ENCODE results near the gene GRID1.

GRID1 gene

DNA sequence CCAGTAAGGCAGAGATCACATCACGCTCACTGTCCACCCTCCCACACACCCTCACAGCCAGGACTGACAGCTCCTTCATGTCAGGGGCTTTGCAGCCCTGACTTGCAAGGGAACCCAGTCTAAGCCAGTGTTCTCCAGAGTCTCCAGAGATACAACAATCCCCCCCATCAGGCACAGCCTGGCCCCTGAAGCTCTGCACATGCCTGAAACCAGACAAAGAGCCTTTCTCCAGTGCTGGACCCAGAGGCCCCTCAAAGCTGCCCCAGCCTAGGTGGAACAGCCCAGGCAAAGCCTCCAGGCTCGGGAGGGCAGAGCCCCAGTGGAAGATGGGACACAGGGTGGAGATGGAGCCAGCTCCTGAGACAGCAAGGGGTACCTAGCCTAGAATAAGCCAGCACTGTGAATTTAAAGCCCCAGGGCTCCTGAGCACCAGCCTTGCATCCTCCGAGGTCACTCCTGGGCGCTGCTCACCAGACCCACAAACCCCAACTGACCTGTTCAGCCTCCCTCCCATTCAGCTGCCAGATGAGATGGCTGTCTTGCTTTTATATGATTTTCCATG, 50.2 kb downstream of the GRID1 start:
- DNase-seq (ENCODE audit: low read depth in 3 of 3, low spot score in 1 of 3): no peak

DNA sequence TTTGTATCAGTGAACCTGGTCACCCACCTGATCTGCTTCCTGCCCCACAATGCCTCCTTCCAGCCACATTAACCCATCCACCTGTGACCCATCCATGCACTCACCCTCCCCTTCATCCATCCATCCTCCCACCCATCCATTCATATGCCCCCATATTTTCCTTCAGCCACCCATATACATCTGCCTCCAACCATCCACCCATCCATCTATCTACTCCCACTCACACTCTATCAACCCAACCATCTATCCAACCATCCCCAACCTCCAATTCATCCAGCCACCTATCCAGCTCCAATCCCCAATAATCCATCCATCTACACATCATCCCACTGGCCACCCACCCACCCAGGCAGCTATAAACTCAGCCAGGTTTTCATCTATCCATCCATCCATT, 51.0 kb downstream of the GRID1 start:
- no peak for DNase-seq (ENCODE audit: low read depth in 3 of 3, low spot score in 1 of 3)

DNA sequence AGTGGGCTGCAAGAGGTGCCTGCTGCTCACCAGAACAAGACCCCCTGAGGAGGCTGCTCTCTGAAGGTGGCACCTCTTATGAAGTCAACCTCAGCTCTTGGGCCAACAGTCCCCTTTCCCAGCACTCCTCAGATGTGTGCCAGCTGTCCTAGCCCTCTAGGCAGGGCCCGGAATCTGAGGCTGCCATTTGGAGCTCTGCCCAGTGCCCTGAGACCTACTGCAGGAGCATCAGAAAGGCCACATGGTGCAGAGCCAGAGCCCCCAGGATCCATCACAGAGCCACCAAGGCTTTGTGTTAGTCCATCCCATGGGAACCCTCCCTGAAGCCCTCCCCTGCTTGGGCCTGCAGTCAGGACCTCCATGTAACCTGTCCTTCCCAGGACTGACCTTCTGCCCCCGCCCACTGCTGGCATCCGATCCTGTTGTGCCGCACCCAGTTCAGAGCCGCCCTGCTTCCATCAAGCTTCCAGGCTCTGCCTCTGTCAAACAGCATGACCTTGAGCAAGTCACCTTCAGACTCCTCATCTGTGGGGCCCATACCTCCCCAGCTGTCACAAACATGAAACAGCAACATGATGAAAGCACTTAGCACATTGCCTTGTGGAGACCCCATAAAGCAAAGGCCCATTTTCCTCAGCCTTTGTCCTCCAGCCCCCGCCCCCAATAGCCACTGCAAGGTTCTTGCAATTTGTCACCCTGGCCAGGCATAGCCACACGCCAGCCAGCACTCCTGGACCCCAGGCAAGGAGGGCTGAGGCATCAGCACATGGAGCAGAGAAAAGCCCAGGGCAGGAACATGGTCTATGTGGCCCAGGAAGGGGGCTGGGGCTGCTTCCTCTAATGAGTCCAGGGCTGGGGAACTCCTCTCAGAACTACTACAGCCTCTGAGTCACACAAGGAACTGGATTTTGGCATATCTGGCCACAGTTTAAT, 51.7 kb downstream of the GRID1 start:
- no peak for DNase-seq (ENCODE audit: low read depth in 3 of 3, low spot score in 1 of 3)

DNA sequence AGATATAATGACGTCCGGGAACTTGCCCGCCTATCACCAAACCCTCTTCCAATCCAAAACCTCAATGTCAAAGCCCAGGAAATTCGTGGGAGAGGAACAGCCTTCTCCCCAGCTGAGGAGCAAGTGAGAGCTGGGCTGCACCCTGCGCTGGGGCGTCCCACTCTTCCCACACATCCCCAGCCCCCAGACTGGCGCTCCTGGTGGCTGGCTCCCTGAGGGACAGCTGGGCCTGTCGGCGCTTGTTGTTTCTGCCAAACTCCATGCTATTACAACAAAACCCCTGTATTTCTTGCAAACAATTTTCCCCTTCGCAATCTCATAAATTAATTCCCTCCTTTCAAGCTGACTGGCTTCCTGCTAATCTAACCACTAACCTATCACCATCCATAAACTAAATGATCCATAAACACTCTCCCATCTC, 53.0 kb downstream of the GRID1 start:
- no peak for DNase-seq (ENCODE audit: low read depth in 3 of 3, low spot score in 1 of 3)

DNA sequence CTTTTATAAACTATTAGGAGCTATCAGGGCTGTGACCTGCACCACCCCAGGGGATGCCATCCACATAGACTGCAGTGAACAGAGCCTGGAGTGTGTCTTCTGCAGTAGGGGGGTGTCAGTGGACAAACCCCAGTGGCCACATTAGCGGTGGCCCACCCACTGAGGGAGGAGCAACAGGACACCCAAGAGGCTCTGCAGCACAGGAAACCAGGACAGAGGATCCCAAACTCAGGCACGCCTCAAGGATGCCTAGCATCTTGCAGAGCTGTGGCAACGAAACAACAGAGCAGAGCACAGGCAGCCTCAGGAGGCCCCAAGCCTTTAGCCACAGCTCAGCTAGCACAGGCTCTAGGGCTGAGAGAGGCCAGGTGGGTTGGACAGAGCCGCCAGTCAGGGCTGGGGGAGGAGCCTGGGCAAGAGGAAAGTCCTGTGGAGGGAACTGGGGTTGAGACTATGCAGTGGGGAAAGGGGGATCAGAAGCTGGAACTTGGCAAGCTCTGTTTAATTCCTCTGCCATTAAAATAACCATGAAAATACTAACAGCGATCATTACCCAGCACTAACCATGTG, 53.8 kb downstream of the GRID1 start:
- DNase-seq (ENCODE audit: low read depth in 3 of 3, low spot score in 1 of 3): no peak

DNA sequence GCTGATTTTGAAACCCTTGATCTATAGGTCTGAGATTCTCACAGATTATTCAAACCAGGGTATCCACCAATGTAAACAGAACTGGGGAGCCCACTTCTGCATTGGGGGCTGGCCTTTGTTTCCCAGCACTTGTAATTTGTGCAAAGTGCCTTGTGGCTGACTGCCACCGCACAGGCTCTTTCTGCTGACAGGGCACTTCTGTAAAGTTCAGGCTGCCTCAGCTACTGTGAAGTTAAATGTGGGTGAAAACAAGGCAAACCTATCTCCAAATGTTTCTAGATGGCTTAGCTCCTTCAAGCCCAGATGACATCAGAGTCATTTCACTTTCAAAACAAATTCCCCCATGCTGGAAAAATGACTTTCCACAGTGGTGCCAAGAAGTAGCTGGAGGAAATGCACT, 54.7 kb downstream of the GRID1 start:
- no peak for DNase-seq (ENCODE audit: low read depth in 3 of 3, low spot score in 1 of 3)

DNA sequence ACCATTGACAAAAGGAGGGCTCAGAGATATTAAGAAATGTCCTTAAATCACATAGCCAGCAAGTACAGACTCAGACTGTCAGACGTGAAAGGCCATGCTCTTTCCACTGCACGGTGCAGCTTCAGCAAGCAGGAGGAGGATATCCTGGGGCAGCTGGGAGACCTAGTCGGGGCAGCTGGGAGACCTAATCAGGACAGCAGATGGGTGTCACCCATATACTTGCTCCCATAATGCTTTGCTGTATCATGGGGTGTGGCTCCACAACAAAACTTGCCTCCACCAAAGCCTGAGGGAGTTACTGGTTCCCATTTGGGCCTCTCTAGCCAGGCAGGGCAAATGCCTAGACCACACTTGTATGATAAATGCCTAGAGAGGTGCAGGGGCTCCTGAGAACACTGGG, 55.4 kb downstream of the GRID1 start:
- DNase-seq (ENCODE audit: low read depth in 3 of 3, low spot score in 1 of 3): no peak

DNA sequence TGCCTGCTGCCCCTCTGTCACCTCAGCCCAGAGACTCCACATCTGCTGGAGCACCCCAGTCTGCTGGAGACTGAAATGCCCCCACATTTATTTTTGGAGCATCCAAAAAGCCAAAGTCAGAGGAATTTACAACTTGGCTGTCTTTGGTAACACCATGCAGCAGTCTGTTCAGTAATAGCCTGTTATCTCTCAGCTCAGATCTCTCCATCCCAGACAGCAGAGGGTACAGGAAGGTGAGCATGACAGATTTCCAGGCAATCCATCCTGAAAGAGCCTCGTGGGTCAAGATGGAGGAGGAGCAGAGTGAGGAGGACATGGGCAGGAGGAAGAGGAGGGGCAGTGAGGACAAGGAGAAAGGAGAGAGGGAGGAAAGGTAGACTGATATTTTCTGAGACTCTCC, 55.9 kb downstream of the GRID1 start:
- DNase-seq (ENCODE audit: low read depth in 3 of 3, low spot score in 1 of 3): no peak

DNA sequence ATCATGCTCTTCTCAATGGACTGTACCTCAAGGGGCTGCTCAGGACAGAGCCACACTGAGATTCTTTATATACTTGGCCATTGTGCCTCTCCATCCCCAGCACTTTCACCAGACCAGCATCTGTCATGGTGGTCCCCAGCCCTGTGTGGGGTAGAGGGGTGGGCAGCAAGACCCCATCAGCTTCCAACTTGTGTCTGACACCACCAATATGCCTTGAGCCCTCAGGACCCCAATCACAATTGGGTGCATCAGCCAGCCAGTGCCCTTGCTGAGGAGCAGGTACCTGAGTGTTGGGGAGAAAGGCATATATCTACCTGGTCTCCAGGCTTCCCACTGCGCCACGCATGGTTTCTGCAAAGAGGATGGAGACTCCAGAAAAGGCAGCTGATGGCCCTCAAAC, 56.3 kb downstream of the GRID1 start:
- no peak for DNase-seq (ENCODE audit: low read depth in 3 of 3, low spot score in 1 of 3)

DNA sequence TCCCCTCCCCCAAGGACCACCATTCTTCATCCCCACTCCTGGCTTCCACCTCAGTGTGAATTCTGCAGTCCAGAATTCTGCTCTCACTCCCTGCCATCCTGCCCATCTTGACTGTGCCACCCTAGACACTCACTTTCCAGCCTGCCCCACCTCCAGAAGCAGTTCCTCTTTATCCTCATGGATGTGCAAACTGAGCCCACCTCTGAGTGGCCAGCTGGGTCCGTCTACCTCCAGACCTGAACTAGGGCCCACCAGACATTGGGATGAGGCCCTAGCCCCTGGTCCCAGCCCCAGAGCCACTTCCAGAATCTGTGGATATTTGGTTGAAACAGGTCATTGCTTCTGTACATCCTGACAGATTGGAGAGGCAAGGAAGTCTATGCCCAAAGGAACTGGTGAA, 58.5 kb downstream of the GRID1 start:
- DNase-seq (ENCODE audit: low read depth in 3 of 3, low spot score in 1 of 3): no peak

DNA sequence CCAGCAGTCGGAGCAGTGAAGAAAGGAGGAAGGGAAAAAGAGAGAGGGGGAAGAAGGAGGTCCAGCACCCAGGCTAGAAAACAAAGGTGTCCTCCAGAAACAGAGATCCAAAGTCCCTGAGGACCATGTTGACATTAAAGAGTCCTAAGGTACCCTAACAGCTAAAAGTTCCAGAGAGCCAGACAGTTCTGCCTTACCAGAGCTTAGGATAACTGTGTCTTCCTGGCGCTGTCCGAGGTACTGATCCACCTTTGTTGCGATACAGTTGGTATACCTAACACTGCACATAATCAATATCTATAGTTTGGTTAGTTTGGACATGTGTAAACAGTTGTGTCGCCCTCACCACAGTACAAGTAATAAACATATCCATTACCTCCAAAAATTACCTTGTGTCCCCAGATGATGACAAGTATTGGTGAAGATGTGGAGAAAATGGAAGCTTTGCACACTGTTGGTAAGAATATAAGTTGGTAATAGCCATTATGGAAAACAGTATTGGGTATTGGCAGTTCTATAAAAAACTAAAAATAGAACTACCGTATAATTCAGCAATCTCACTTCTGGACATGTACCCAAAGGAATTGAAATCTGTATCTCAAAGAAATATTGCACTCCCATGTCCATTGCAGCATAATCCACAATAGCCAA, 59.8 kb downstream of the GRID1 start:
- DNase-seq (ENCODE audit: low read depth in 3 of 3, low spot score in 1 of 3): no peak

DNA sequence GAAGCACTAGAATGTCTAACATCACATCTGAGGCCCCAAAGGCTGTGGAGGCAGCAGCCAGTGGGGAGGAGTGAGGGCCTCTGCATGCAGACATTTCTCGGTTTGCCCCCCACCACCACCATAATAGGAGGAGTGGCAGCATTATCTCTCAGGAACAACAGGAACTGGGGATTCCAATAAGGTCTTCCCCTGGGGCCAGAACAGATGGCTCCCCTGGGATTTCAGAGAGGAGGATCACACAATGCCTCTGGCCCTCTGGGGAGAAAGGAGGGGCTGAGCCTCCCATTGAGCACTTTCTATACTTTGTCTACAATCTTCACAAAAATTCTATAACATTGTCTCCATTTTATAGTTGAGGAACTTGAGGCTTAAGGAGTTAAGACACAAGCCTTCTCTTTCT, 61.1 kb downstream of the GRID1 start:
- DNase-seq (ENCODE audit: low read depth in 3 of 3, low spot score in 1 of 3): no peak

DNA sequence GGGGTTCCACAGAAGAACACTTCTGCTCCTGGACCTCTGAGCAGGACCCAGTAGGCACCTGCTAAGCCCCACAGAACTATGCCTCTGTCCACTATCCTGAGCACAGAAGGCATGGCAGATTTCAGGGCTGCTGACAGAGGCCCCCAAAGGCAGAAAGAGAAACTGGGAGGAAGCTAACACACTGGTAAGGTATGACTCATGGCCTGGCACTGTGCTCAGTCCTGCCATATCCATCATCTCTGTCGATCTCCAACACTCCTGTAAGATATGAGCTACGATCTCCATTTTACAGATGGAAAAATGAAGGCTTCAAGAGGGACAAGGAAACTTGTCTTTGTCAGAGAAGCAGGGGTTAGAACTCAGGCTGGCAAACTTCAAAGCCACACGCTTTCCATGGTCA, 62.2 kb downstream of the GRID1 start:
- no peak for DNase-seq (ENCODE audit: low read depth in 3 of 3, low spot score in 1 of 3)

DNA sequence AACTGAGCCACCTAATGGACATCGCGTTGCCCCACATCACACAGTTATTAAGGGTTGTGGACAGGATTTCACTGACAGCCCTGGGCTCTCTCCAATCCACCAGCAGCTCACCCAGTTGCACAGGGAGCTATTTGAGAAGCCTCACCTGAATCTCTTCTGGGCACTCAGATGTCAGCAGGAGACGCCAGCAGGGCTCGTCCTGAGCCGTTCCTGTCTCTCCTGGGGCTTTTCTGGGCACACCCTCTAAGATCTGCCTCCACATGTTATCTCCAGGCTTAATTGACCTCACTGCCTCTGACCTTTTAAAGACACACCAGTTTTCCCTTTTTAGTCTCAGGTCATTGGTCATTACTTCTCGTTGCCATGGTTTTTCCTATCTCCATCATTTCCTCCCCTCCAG, 63.0 kb downstream of the GRID1 start:
- DNase-seq (ENCODE audit: low read depth in 3 of 3, low spot score in 1 of 3): no peak

DNA sequence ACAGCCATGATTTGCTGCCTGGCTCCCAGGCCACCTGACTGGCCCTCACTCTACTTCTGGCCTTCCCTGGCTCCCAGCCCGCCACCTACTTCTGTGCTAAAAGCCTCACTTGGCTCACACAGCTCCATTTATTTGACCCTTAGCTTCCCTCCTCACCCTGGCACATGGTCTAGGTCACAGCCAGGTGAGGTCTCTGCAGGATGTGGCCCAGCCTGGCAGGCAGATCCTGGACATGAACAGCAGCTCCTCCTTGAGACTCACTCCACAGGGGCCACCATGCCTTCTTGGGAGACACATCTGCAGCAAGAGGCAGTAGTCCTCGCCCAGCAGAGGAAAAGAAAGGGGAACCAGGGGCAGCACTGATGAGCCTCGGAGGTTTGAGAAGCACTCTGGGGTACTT, 64.6 kb downstream of the GRID1 start:
- no peak for DNase-seq (ENCODE audit: low read depth in 3 of 3, low spot score in 1 of 3)

DNA sequence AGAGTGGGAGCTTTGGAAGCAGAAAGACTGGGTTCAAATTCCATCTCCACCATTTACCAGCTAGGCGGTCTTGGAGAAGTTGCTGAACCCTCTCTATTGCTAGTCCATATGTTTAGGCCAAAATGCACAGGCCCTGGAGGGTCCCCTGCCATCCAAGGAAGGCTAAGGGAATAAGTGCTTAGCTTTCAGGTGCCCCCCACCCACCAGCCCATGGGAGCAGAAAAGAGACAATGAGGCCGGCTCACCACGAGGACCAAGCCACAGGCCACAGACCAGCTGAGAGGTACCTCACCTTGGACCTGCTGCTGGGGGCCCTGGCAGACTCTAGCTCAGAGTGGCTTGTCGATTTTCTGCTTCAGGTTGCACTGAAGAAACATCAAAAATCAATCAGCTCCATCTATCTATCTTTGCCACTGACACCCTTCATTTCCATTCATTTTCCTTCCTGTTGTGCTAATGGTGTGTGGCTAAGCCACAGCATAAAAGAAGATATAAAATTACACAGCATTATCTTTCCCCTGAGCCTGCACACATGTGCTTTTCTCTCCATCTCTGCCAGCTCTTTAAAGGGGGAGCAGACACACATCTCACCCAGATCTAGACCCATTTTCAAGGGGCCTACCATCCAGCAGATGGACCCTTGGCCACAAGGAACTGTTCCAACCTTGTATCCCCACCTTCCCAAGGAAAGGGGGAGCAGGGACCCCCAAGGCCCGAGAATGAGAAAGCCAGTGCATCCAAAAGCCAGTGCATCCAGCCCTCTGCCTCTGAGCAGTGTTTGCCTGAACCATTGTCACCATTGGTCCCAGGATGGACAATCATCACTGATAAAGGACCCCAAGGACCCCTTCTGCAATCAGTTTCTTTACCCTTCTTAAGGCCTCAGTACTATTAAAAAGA, 65.4 kb downstream of the GRID1 start:
- DNase-seq (ENCODE audit: low read depth in 3 of 3, low spot score in 1 of 3): no peak

DNA sequence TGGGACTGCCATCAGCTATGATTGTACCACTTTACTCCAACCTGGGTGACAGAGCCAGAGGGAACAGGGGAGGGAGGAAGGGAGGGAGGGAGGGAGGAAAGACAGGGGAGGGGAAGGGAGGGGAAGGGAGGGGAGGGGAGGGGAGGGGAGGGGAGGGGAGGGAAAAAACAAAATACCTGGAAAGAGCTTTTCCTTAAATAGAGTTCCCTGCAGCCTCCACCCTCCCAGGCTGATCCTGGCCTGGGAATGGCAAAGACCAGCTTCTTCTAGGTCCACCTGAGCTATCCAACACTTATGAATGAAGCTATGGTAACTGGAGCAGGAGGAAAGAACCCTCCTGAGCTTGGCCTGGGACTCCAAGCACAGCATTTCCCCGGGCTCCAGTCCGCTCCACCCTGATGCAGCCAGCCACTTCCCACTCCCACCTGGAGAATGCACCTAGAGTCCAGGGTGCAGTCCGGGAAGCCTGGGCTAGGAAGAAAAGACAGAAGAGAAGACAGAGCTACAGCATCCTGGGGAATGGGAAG, 66.1 kb downstream of the GRID1 start:
- no peak for DNase-seq (ENCODE audit: low read depth in 3 of 3, low spot score in 1 of 3)

DNA sequence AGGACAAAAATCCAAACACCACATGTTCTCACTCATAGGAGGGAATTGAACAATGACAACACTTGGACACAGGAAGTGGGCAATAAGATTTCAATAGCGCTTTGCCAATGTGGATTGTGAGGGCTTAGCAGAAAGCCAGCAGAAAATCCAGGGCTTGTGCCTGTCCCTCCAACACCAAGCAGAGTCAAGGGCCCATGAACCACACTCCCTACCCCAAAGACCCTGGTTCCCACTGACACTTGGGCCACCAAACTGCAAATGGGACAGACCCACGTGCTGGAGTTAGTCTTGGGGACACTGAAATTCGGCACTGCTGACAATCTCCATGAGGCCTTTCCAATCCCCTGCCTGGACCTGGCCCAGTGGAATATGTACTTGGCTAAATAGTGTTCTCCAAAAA, 67.0 kb downstream of the GRID1 start:
- no peak for DNase-seq (ENCODE audit: low read depth in 3 of 3, low spot score in 1 of 3)

DNA sequence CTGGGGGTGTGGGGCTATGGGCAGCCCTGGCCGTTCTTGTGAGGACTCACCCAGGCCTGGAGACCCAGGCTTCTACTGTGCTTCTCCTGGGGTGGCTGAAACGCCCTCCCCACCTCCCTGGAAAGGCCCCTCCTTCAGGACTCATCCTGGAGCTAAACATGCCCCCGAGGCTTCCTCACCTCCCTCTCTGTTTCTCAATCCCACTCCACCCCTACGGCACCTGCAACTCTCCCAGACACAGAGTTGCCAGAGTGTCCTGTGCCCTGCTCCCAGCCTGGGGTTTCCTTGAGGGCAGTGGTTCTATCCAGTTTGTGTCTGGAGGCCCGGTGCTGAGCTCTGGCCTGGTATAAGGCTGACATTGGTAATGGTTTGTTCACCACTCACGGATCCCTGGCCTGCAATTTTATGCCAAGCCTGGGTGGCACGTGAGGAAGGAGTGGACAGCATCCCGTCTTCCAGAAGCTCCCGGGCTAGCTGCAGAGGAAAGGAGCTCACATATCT, 68.0 kb downstream of the GRID1 start:
- no peak for DNase-seq (ENCODE audit: low read depth in 3 of 3, low spot score in 1 of 3)

DNA sequence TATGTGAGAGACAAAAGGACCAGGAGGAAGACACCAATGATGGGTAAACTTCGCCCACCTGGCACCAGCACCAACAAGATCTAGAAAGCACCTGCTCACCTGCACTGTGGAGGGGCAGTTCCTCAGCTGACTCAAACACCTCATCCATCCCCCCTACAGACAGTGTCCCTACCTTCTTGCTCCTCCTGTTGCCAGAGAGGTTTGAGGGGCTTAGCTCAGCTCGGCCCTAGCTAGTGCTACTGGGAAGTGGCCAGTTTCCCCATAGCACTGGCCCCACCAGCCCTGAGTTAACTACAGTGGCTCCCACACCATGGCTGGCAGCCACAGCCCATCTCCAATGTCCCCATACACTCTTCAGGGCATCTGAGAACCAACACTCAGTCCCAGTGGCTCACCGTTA, 70.8 kb downstream of the GRID1 start:
- DNase-seq (ENCODE audit: low read depth in 3 of 3, low spot score in 1 of 3): no peak

DNA sequence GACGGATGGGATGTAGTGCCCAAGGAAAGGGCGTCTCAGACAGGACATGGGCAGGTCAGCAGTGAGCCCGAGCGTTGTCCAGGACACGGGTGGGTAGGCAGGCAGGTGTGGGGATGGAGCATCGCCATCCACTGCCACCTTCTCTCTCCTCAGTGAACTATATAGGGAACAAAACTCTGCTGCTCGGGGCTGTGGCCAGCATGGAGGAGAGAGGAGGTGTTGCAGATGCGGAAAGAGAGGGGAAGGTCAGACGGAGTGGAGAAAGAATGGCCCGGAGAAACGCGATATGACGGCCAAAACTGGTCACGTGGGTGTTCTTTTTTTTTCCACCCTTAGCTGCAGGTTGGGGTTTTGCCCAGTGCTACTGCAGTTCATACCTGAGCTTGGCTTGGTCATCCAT, 71.2 kb downstream of the GRID1 start:
- no peak for DNase-seq (ENCODE audit: low read depth in 3 of 3, low spot score in 1 of 3)

All from stimulated activated CD4-positive, alpha-beta T cell treated with anti-CD3 and anti-CD28 coated beads, TNF-alpha, amount 100 ng/mL, for 1 hour (primary cell).